ENCODE data around the gene TSPAN9. TPM values are rescaled to one million over a fixed set of nuclear protein-coding genes. Genes with fewer than 3 reads are reported as not detected.

Gene TSPAN9
- total RNA-seq, 1 donor from 2014 or later: 7.8 TPM

DNA sequence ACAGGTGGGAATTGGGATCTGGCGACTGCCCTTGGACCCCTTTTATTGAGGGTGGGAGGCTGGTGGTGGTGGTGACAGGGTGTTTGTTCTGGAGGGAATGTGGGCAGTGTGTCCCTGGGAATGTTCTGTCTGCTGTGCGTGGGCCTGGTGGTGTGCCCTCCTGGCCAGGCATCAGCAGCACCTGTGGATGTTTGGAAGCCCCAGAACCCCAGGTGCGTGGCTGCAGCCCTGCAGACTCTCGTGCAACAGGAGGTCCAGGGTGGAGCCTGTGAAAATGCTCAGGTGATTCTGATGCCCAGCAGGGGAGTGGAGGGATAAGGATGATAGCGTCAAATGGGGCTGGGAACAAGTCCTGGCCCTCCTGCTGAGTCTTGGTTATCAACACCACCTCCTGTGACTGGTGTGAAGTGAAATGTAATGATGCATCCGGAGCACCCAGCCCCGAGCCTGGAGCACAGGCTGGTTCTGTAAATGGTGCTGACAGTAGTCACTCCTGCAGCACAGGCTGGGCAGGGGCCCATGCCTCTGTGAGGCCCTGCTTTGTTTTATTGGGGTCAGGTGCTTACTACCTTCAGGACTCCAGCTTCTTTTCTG, 176.6 kb downstream of the TSPAN9 start:
- Mint-ChIP-seq H3K4me1 (peaks cover 41% of the 10 kb centered on the region), H3K9me3 (no peaks in the 10 kb centered on the region), H3K4me3 (no peak overlapping the region), H3K27me3 (ENCODE audit: insufficient read depth, low read depth) (no peaks in the 10 kb centered on the region), H3K36me3 (no peaks in the 10 kb centered on the region), H3K27ac (no peak overlapping the region)
- H2AFZ ChIP-seq (replicated peaks): no peak overlapping the region
- H4K20me1 ChIP-seq (ENCODE audit: low read depth): peaks cover 3% of the 10 kb centered on the region
- H3K4me2 ChIP-seq: no peak overlapping the region
- no peaks in the 10 kb centered on the region for H3K79me2 ChIP-seq (ENCODE audit: low read depth)
- TF ChIP-seq EZH2phosphoT487 (IDR thresholded peaks at IDR 0.05) (no peak), EZH2 (IDR thresholded peaks at IDR 0.05) (no peak)
- TF ChIP-seq, protein P1, sequence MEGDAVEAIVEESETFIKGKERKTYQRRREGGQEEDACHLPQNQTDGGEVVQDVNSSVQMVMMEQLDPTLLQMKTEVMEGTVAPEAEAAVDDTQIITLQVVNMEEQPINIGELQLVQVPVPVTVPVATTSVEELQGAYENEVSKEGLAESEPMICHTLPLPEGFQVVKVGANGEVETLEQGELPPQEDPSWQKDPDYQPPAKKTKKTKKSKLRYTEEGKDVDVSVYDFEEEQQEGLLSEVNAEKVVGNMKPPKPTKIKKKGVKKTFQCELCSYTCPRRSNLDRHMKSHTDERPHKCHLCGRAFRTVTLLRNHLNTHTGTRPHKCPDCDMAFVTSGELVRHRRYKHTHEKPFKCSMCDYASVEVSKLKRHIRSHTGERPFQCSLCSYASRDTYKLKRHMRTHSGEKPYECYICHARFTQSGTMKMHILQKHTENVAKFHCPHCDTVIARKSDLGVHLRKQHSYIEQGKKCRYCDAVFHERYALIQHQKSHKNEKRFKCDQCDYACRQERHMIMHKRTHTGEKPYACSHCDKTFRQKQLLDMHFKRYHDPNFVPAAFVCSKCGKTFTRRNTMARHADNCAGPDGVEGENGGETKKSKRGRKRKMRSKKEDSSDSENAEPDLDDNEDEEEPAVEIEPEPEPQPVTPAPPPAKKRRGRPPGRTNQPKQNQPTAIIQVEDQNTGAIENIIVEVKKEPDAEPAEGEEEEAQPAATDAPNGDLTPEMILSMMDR (IDR thresholded peaks at IDR 0.05): no peak
- no peaks in the 10 kb centered on the region for H3F3A ChIP-seq (ENCODE audit: low read depth)
- no peak for DNase-seq (ENCODE audit: low spot score)
- H3K4me3 ChIP-seq: no peak overlapping the region
- H3K9me3 ChIP-seq (ENCODE audit: low read depth): no peaks in the 10 kb centered on the region
- no peaks in the 10 kb centered on the region for H3K36me3 ChIP-seq
- H3K27me3 ChIP-seq: no peaks in the 10 kb centered on the region
- no peak overlapping the region for H3K27ac ChIP-seq
- peaks cover 17% of the 10 kb centered on the region for H3K4me1 ChIP-seq
- no peak overlapping the region for H3K9ac ChIP-seq

DNA sequence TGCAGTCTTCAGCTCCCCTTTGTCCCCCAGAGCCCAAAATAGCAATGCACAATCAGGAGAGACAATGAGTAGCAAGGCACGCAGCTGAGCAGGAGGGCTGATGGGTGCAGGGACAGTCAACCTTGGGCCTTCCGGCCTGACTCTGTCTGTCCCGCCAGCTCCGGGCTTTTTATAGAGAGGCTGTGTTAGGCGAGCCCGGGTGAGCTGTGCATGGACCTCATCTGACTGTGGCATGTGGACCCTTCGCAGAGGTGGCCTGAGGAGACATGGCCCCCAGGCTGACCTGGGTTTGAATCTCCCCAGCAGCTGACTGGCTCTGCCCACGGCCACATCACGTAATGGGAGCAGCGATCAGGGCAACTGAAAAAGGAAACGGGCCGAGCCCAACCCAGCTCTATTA, 177.9 kb downstream of the TSPAN9 start:
- Mint-ChIP-seq H3K4me1 (peaks cover 38% of the 10 kb centered on the region), H3K27me3 (ENCODE audit: insufficient read depth, low read depth) (peaks cover 2% of the 10 kb centered on the region), H3K9me3 (no peaks in the 10 kb centered on the region), H3K27ac (no peak overlapping the region), H3K36me3 (no peaks in the 10 kb centered on the region), H3K4me3 (no peak overlapping the region)
- H3K4me3 ChIP-seq: no peak overlapping the region
- H3K4me1 ChIP-seq: peaks cover 17% of the 10 kb centered on the region
- H3K36me3 ChIP-seq: no peaks in the 10 kb centered on the region
- TF ChIP-seq EZH2phosphoT487 (IDR thresholded peaks at IDR 0.05) (no peak), EZH2 (IDR thresholded peaks at IDR 0.05) (no peak)
- TF ChIP-seq, protein P1 (IDR thresholded peaks at IDR 0.05): no peak
- peaks cover 3% of the 10 kb centered on the region for H4K20me1 ChIP-seq (ENCODE audit: low read depth)
- no peak overlapping the region for H3K9ac ChIP-seq
- H3K9me3 ChIP-seq (ENCODE audit: low read depth): no peaks in the 10 kb centered on the region
- no peaks in the 10 kb centered on the region for H3K79me2 ChIP-seq (ENCODE audit: low read depth)
- no peak overlapping the region for H2AFZ ChIP-seq (replicated peaks)
- H3K27ac ChIP-seq: no peak overlapping the region
- no peaks in the 10 kb centered on the region for H3F3A ChIP-seq (ENCODE audit: low read depth)
- no peak for DNase-seq (ENCODE audit: low spot score)
- no peak overlapping the region for H3K4me2 ChIP-seq
- no peaks in the 10 kb centered on the region for H3K27me3 ChIP-seq

- H3K4me3 Mint-ChIP-seq: no peak overlapping the region
- peaks cover 3% of the 10 kb centered on the region for H4K20me1 ChIP-seq (ENCODE audit: low read depth)
Measured at GRCh38 chr12:3256103-3256631, 179.0 kb downstream of the TSPAN9 start.

More at GRCh38 chr12:3256103-3256631, 179.0 kb downstream of the TSPAN9 start:
- no peak overlapping the region for H2AFZ ChIP-seq (replicated peaks)
- Mint-ChIP-seq H3K27ac (no peak overlapping the region), H3K9me3 (no peaks in the 10 kb centered on the region), H3K36me3 (no peaks in the 10 kb centered on the region), H3K27me3 (ENCODE audit: insufficient read depth, low read depth) (peaks cover 4% of the 10 kb centered on the region), H3K4me1 (peaks cover 38% of the 10 kb centered on the region)
- no peak overlapping the region for H3K27ac ChIP-seq
- H3F3A ChIP-seq (ENCODE audit: low read depth): no peaks in the 10 kb centered on the region
- H3K9me3 ChIP-seq (ENCODE audit: low read depth): no peaks in the 10 kb centered on the region
- no peak overlapping the region for H3K9ac ChIP-seq
- no peak for TF ChIP-seq EZH2phosphoT487 (IDR thresholded peaks at IDR 0.05)
- no peak for TF ChIP-seq EZH2 (IDR thresholded peaks at IDR 0.05)
- TF ChIP-seq, protein P1 (IDR thresholded peaks at IDR 0.05): no peak
- H3K4me1 ChIP-seq: peaks cover 17% of the 10 kb centered on the region
- H3K79me2 ChIP-seq (ENCODE audit: low read depth): no peaks in the 10 kb centered on the region
- no peak overlapping the region for H3K4me3 ChIP-seq
- H3K36me3 ChIP-seq: no peaks in the 10 kb centered on the region
- DNase-seq (ENCODE audit: low spot score): no peak
- H3K27me3 ChIP-seq: no peaks in the 10 kb centered on the region
- no peak overlapping the region for H3K4me2 ChIP-seq
